Liver (tissue), 9 donors: ENCODE data around the gene RTF1. TPM values are rescaled to one million over a fixed set of nuclear protein-coding genes. Genes with fewer than 3 reads are reported as not detected.

Experiments
- DNase-seq: peaks from one replicate; pipeline ENCODE4 v3.0.0-alpha.2; 2017; ENCODE audit warnings: low spot score
- H3K27ac ChIP-seq, 2 donors: one replicate each; pipeline ENCODE4 v1.7.0; 2013; ENCODE audit warnings: inconsistent platforms in 2 of 2, low read length in 2 of 2, control low read depth in 1 of 2, low read depth in 1 of 2, mild to moderate bottlenecking in 1 of 2
- H3K27me3 ChIP-seq, 4 donors: one replicate each; pipeline versions ENCODE4 v1.6.1 to v1.7.0; 2013; ENCODE audit warnings: low read length in 3 of 4, inconsistent platforms in 1 of 4, mild to moderate bottlenecking in 1 of 4, moderate library complexity in 1 of 4; ENCODE audit not compliant: control insufficient read depth in 4 of 4, insufficient read depth in 4 of 4
- H3K36me3 ChIP-seq, 4 donors: one replicate each; pipeline versions ENCODE4 v1.6.1 to v1.7.0; 2013; ENCODE audit warnings: low read length in 3 of 4, mild to moderate bottlenecking in 3 of 4, low read depth in 1 of 4, moderate library complexity in 1 of 4; ENCODE audit not compliant: control insufficient read depth in 4 of 4, insufficient read depth in 3 of 4
- H3K4me1 ChIP-seq, 4 donors: one replicate each; pipeline versions ENCODE4 v1.6.1 to v1.7.0; 2013; ENCODE audit warnings: low read length in 3 of 4, mild to moderate bottlenecking in 3 of 4, moderate library complexity in 1 of 4; ENCODE audit not compliant: control insufficient read depth in 4 of 4, insufficient read depth in 4 of 4
- H3K4me3 ChIP-seq, 3 donors: one replicate each; pipeline versions ENCODE4 v1.6.1 to v1.7.0; 2013; ENCODE audit warnings: low read length in 3 of 3, control low read depth in 1 of 3, low read depth in 1 of 3, mild to moderate bottlenecking in 1 of 3
- H3K9ac ChIP-seq, 2 donors: one replicate each; pipeline ENCODE4 v1.7.0; 2013; ENCODE audit warnings: low read length in 2 of 2, mild to moderate bottlenecking in 2 of 2, moderate library complexity in 2 of 2, control low read depth in 1 of 2, low read depth in 1 of 2
- H3K9me3 ChIP-seq, 4 donors: one replicate each; pipeline versions ENCODE4 v1.6.1 to v1.7.0; 2013; ENCODE audit warnings: low read length in 3 of 4; ENCODE audit not compliant: control insufficient read depth in 4 of 4
- FOXA1 ChIP-seq: IDR thresholded peaks from 2 replicates; pipeline ENCODE4 v1.6.1; 2016; ENCODE audit warnings: antibody characterized with exemption
- HNF4A ChIP-seq, 2 donors: conservative IDR thresholded peaks; 2 replicates each; pipeline ENCODE4 v1.6.1; 2016; ENCODE audit warnings: antibody characterized with exemption in 2 of 2, mild to moderate bottlenecking in 2 of 2
- HNF4G ChIP-seq: IDR thresholded peaks from 2 replicates; pipeline ENCODE4 v1.6.1; 2016; ENCODE audit warnings: antibody characterized with exemption
- JUND ChIP-seq, 2 donors: IDR thresholded peaks; 2 replicates each; pipeline ENCODE4 v1.6.1; 2016; ENCODE audit warnings: antibody characterized with exemption in 2 of 2
- RXRA ChIP-seq, 2 donors: IDR thresholded peaks; 2 replicates each; pipeline ENCODE4 v1.6.1; 2017 to 2018; ENCODE audit warnings: antibody characterized with exemption in 2 of 2, mild to moderate bottlenecking in 1 of 2
- YY1 ChIP-seq: IDR thresholded peaks from 2 replicates; pipeline ENCODE4 v1.6.1; 2016; ENCODE audit warnings: antibody characterized with exemption, mild to moderate bottlenecking
- WGBS: extraction: QIAGEN DNeasy Blood & Tissue Kit; methylation state at CpG from one replicate; pipeline ENCODE4 v1.1.7; 2013; 5-methylcytosine and 5-hydroxymethylcytosine counted together
- polyA plus RNA-seq, 2 donors: library from polyadenylated mRNA; stranded (reverse) in 1 of 2; unstranded in 1 of 2; fragments of 200-250 nt in 1 of 2; fragments of >200 nt in 1 of 2; fragmentation: Nextera tagmentation in 1 of 2; extraction: Ambion mirVana in 1 of 2; gene quantifications; one replicate each; pipeline versions ENCODE4 v1.2.1 to v1.2.3, GENCODE V29; 2013 to 2015
- total RNA-seq, 2 donors: library from RNA; depleted of rRNA; stranded (reverse); fragments of >200 nt; gene quantifications; one replicate each; pipeline ENCODE4 v1.2.3, GENCODE V29; 2014
- TF ChIP-seq, protein P1 (sequence below): IDR thresholded peaks from 2 replicates; pipeline ENCODE4 v1.6.1; 2016; ENCODE audit warnings: antibody characterized with exemption
- TF ChIP-seq, protein P2 (sequence below): IDR thresholded peaks from 2 replicates; pipeline ENCODE4 v1.6.1; 2016; ENCODE audit warnings: antibody characterized with exemption
- TF ChIP-seq, protein P3 (sequence below): IDR thresholded peaks from 2 replicates; pipeline ENCODE4 v1.6.1; 2016; ENCODE audit warnings: antibody characterized with exemption, mild to moderate bottlenecking
- TF ChIP-seq, protein P4 (sequence below): IDR thresholded peaks from 2 replicates; pipeline ENCODE4 v1.6.1; 2016; ENCODE audit warnings: antibody characterized with exemption
- donor health status: healthy.
- donor health status: healthy.
- donor health status: healthy.
- donor health status: healthy.
- donor health status: healthy.

Gene RTF1
- total and polyA plus RNA-seq, 4 donors, result 8.3 to 37.7 (median 12.1) TPM

DNA sequence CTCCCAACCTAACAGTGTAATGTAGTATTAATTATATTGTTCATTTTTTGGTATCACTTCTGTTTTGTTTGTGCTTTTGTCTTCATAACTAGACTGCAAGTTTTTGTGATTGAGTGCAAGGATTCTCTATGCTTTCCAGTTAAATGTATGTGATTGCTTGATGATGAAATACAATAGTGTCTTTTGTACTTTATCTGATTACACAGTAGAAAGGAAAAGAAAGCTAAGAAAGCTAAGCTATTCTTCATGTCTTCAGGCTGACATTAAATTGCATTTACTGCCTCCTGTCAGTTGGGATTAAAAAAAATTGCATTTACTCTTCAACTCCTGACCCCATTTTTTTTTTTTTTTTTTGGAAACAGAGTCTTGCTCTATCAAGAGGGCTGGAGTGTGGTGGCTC, 28.5 kb downstream of the RTF1 start:
- Histone ChIP-seq H3K27ac (no peak overlapping the region), H3K27me3 (no peaks in the 10 kb centered on the region), H3K36me3 (peaks cover 0 to 5% (median 1%) of the 10 kb centered on the region in 4 donors), H3K9me3 (no peaks in the 10 kb centered on the region), H3K4me1 (no peaks in the 10 kb centered on the region), H3K9ac (no peak overlapping the region), H3K4me3 (no peak overlapping the region)
- TF ChIP-seq FOXA1 (no peak), YY1 (no peak), JUND (IDR thresholded peaks at IDR 0.05) (no peak), HNF4G (no peak), HNF4A (conservative IDR thresholded peaks at IDR 0.05) (no peak), RXRA (IDR thresholded peaks at IDR 0.05) (no peak)
- TF ChIP-seq, protein P1, sequence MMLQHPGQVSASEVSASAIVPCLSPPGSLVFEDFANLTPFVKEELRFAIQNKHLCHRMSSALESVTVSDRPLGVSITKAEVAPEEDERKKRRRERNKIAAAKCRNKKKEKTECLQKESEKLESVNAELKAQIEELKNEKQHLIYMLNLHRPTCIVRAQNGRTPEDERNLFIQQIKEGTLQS, result no peak
- TF ChIP-seq, protein P2, sequence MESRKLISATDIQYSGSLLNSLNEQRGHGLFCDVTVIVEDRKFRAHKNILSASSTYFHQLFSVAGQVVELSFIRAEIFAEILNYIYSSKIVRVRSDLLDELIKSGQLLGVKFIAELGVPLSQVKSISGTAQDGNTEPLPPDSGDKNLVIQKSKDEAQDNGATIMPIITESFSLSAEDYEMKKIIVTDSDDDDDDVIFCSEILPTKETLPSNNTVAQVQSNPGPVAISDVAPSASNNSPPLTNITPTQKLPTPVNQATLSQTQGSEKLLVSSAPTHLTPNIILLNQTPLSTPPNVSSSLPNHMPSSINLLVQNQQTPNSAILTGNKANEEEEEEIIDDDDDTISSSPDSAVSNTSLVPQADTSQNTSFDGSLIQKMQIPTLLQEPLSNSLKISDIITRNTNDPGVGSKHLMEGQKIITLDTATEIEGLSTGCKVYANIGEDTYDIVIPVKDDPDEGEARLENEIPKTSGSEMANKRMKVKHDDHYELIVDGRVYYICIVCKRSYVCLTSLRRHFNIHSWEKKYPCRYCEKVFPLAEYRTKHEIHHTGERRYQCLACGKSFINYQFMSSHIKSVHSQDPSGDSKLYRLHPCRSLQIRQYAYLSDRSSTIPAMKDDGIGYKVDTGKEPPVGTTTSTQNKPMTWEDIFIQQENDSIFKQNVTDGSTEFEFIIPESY, result no peak
- TF ChIP-seq, protein P3, sequence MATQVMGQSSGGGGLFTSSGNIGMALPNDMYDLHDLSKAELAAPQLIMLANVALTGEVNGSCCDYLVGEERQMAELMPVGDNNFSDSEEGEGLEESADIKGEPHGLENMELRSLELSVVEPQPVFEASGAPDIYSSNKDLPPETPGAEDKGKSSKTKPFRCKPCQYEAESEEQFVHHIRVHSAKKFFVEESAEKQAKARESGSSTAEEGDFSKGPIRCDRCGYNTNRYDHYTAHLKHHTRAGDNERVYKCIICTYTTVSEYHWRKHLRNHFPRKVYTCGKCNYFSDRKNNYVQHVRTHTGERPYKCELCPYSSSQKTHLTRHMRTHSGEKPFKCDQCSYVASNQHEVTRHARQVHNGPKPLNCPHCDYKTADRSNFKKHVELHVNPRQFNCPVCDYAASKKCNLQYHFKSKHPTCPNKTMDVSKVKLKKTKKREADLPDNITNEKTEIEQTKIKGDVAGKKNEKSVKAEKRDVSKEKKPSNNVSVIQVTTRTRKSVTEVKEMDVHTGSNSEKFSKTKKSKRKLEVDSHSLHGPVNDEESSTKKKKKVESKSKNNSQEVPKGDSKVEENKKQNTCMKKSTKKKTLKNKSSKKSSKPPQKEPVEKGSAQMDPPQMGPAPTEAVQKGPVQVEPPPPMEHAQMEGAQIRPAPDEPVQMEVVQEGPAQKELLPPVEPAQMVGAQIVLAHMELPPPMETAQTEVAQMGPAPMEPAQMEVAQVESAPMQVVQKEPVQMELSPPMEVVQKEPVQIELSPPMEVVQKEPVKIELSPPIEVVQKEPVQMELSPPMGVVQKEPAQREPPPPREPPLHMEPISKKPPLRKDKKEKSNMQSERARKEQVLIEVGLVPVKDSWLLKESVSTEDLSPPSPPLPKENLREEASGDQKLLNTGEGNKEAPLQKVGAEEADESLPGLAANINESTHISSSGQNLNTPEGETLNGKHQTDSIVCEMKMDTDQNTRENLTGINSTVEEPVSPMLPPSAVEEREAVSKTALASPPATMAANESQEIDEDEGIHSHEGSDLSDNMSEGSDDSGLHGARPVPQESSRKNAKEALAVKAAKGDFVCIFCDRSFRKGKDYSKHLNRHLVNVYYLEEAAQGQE, result no peak
- DNase-seq, result no peak

DNA sequence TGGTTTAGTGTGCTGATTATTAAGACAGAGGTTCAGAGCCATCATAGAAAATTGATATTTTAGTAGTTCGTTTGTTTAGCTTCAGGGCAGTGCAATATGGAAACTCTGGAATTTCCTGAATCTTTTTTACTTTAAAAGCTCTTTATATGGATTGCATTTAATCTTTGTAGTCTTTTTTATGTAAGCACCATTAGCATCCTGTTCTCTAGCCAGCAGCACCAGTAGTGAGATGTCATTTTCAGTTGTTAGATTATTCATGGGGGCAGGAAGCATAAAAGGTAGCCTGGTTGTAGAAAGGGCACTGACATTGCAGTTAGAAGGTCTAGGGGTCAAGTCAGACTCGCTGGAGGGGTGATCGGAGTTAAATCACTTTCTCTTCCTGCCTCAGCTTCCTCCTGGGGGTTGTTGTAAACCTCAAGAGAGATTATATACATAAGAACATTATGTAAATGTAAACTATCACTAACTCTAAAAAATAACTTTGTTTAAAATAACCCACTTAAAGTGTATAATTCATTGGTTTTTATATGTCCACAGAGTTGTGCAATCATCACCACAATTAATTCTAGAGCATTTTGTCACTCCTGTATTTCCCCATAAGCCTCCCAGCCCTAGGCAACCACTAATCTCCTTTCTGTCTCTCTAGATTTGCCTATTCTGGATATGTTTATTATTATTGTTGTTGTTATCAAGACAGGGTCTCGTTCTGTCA, 45.3 kb downstream of the RTF1 start:
- peaks cover 2 to 29% (median 16%) of the 10 kb centered on the region in 4 donors for H3K36me3 ChIP-seq
- H3K27me3 ChIP-seq, result no peaks in the 10 kb centered on the region
- 80% methylated on average over 4 of the region's 4 CpGs for WGBS
- H3K4me3 ChIP-seq, result no peak overlapping the region
- H3K4me1 ChIP-seq, result no peaks in the 10 kb centered on the region
- DNase-seq, result no peak
- no peaks in the 10 kb centered on the region for H3K9me3 ChIP-seq
- no peak overlapping the region for H3K9ac ChIP-seq
- no peak for TF ChIP-seq JUND (IDR thresholded peaks at IDR 0.05)
- no peak overlapping the region for H3K27ac ChIP-seq

DNA sequence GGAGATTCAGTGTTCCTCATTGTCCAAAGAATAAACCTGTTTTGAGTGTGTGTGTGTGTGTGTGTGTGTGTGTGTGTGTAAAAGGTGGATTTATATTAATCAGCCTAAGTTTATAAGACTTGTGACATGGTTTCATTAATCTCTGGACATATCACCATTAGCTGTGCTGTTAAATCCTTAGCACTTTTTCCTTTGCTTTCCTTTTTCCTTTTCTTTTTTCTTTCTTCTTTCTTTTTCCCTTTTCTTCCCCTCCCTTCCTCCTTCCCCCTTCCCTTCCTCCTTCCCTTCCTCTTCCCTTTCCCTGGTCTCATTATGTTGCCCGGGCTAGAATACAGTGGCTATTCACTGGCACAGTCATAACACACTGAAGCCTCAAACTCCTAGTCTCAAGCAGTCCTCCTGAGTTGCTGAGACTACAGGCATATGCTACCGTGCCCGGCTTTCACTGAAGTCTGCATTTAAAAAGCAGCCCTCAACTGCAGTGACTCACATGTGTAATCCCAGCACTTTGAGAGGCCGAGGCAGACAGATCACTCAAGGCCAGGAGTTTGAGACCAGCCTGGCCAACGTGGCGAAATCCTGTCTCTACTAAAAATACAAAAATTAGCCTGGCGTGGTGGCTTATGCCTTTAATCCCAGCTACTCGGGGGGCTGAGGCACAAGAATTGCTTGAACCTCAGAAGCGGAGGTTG, 48.1 kb downstream of the RTF1 start:
- Histone ChIP-seq H3K4me3 (no peak overlapping the region), H3K27me3 (no peaks in the 10 kb centered on the region), H3K36me3 (peaks cover 8 to 28% (median 14%) of the 10 kb centered on the region in 4 donors), H3K27ac (no peak overlapping the region), H3K9me3 (no peaks in the 10 kb centered on the region), H3K4me1 (no peaks in the 10 kb centered on the region), H3K9ac (no peak overlapping the region)
- DNase-seq, result no peak
- 93% methylated on average over 9 of the region's 9 CpGs for WGBS
- TF ChIP-seq, protein P3, result no peak
- TF ChIP-seq YY1 (no peak), FOXA1 (no peak)
- TF ChIP-seq, protein P4, sequence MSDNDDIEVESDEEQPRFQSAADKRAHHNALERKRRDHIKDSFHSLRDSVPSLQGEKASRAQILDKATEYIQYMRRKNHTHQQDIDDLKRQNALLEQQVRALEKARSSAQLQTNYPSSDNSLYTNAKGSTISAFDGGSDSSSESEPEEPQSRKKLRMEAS, result no peak
